HCT116 (cell line): ENCODE results near the gene RIMS1. TPM values are rescaled to one million over a fixed set of nuclear protein-coding genes. Genes with fewer than 3 reads are reported as not detected.

Source experiments
- ATAC-seq: fragments of 200-7000 bp; cut with Tn5 transposase; 2 replicates; pipeline ENCODE4 v1.9.1; 2020; ENCODE audit warnings: mild to moderate bottlenecking, moderate library complexity
- BruUV-seq: library from RNA; stranded (reverse); fragments of 400-500 nt; replicated peaks from 2 replicates; lab custom pipeline; 2021; lab: Mats Ljungman, UMichigan
- CTCF ChIA-PET: fragments of 300-600 bp; sonication (Branson Sonifier 250); formaldehyde crosslinking; loops from one replicate; lab custom pipeline; 2021; ENCODE audit warnings: antibody characterized with exemption; lab: Charles Lee
- POLR2A ChIA-PET: fragments of 300-600, 350-600 bp; sonication (Branson Sonifier 250); formaldehyde crosslinking; loops from one replicate; lab custom pipeline; 2021; ENCODE audit warnings: antibody characterized with exemption; lab: Charles Lee
- RAD21 ChIA-PET, 2 experiments: fragments of 300-600 bp; sonication (Branson Sonifier 250); formaldehyde crosslinking; loops; one replicate each; lab custom pipeline; 2023; ENCODE audit warnings: low total read pairs in 2 of 2; ENCODE audit not compliant: uncharacterized antibody in 2 of 2, unreplicated experiment in 2 of 2, low non-redundant PET in 1 of 2; lab: Charles Lee
- DNase-seq: peaks from one replicate; pipeline ENCODE4 v3.0.0-alpha.2; 2010; ENCODE audit warnings: low read depth, low spot score
- H2AFZ ChIP-seq: fragments of 200-600 bp; shearing (Covaris generic), sonication (generic); 2 replicates; pipeline ENCODE4 v1.6.1; 2017; ENCODE audit warnings: low read depth, mixed run types, mixed read lengths, antibody characterized with exemption, low read length; ENCODE audit not compliant: poor library complexity, severe bottlenecking
- H3K27ac ChIP-seq: 2 replicates; pipeline ENCODE4 v1.5.1; 2012; ENCODE audit warnings: low read depth, low read length
- H3K27me3 ChIP-seq: fragments of 200-600 bp; sonication (generic); 2 replicates; pipeline ENCODE4 v1.6.1; 2016; ENCODE audit warnings: mixed run types, low read length, mixed read lengths; ENCODE audit not compliant: insufficient read depth
- H3K36me3 ChIP-seq, 2 experiments: fragments of 200-500 bp in 1 of 2; fragments of 200-600 bp in 1 of 2; sonication (Bioruptor generic) in 1 of 2; sonication (generic) in 1 of 2; 2 replicates each; pipeline versions ENCODE4 v1.5.1 to v1.6.1; 2014 to 2016; ENCODE audit warnings: low read length in 2 of 2, inconsistent platforms in 1 of 2, mixed read lengths in 1 of 2, mixed run types in 1 of 2; ENCODE audit not compliant: insufficient read depth in 2 of 2, control insufficient read depth in 1 of 2
- H3K4me1 ChIP-seq, 2 experiments: fragments of 200-600 bp in 1 of 2; sonication (generic) in 1 of 2; 2 replicates each; pipeline versions ENCODE4 v1.5.1 to v1.6.1; 2012 to 2017; ENCODE audit warnings: low read length in 2 of 2, inconsistent platforms in 1 of 2, mild to moderate bottlenecking in 1 of 2, mixed read lengths in 1 of 2, mixed run types in 1 of 2, moderate library complexity in 1 of 2; ENCODE audit not compliant: insufficient read depth in 2 of 2, control insufficient read depth in 1 of 2
- H3K4me2 ChIP-seq: fragments of 200-600 bp; sonication (generic); 2 replicates; pipeline ENCODE4 v1.6.1; 2017; ENCODE audit warnings: mixed run types, low read length, mixed read lengths
- H3K4me3 ChIP-seq, 2 experiments: fragments of 200-600 bp in 1 of 2; sonication (generic) in 1 of 2; replicated peaks in 1 of 2; 2 replicates each; pipeline ENCODE4 v1.5.1; 2011 to 2016; ENCODE audit warnings: low read length in 2 of 2, control low read depth in 1 of 2, low read depth in 1 of 2, mild to moderate bottlenecking in 1 of 2, mixed read lengths in 1 of 2, mixed run types in 1 of 2
- H3K79me2 ChIP-seq: fragments of 200-600 bp; sonication (generic); 2 replicates; pipeline ENCODE4 v1.6.1; 2017; ENCODE audit warnings: mild to moderate bottlenecking, mixed run types, low read length, moderate library complexity, mixed read lengths; ENCODE audit not compliant: insufficient read depth
- H3K9ac ChIP-seq: fragments of 200-600 bp; sonication (generic); 2 replicates; pipeline ENCODE4 v1.6.1; 2016; ENCODE audit warnings: low read length, mixed read lengths
- H3K9me2 ChIP-seq: fragments of 200-600 bp; sonication (generic), shearing (Covaris generic); 2 replicates; pipeline ENCODE4 v1.6.1; 2017; ENCODE audit warnings: mixed run types, mild to moderate bottlenecking, moderate library complexity; ENCODE audit not compliant: insufficient read depth
- H3K9me3 ChIP-seq, 2 experiments: fragments of 200-500 bp in 1 of 2; fragments of 200-600 bp in 1 of 2; sonication (Bioruptor generic) in 1 of 2; sonication (generic) in 1 of 2; 2 replicates each; pipeline ENCODE4 v1.6.1; 2014 to 2017; ENCODE audit warnings: low read length in 2 of 2, mixed read lengths in 2 of 2, inconsistent platforms in 1 of 2, low read depth in 1 of 2, mild to moderate bottlenecking in 1 of 2, mixed run types in 1 of 2, moderate library complexity in 1 of 2; ENCODE audit not compliant: control insufficient read depth in 1 of 2, insufficient read depth in 1 of 2
- H4K20me1 ChIP-seq: fragments of 200-600 bp; sonication (generic), shearing (Covaris generic); 2 replicates; pipeline ENCODE4 v1.6.1; 2017; ENCODE audit warnings: mixed run types, mild to moderate bottlenecking, moderate library complexity; ENCODE audit not compliant: insufficient read depth
- ATF3 ChIP-seq: IDR thresholded peaks from 2 replicates; pipeline ENCODE4 v1.6.1; 2012
- EZH2phosphoT487 ChIP-seq: fragments of 200-600 bp; IDR thresholded peaks from 2 replicates; pipeline ENCODE4 v1.6.1; 2018; ENCODE audit warnings: antibody characterized with exemption, borderline replicate concordance
- POLR2A ChIP-seq: IDR thresholded peaks from 2 replicates; pipeline ENCODE4 v1.7.0; 2011; ENCODE audit warnings: borderline replicate concordance; ENCODE audit not compliant: insufficient read depth, insufficient read length; ENCODE audit errors: extremely low read depth
- SIN3A ChIP-seq: IDR thresholded peaks from 2 replicates; pipeline ENCODE4 v1.6.1; 2012; ENCODE audit warnings: low read depth
- SP1 ChIP-seq: IDR thresholded peaks from 2 replicates; pipeline ENCODE4 v1.6.1; 2012; ENCODE audit warnings: low read depth
- SRF ChIP-seq: IDR thresholded peaks from 2 replicates; pipeline ENCODE4 v1.6.1; 2012; ENCODE audit warnings: low read depth
- YY1 ChIP-seq: IDR thresholded peaks from 2 replicates; pipeline ENCODE4 v1.6.1; 2011; ENCODE audit warnings: low read length, low read depth, moderate library complexity, mild to moderate bottlenecking; ENCODE audit not compliant: insufficient replicate concordance; ENCODE audit errors: extremely low read depth
- ZBTB33 ChIP-seq: IDR thresholded peaks from 2 replicates; pipeline ENCODE4 v1.6.1; 2011; ENCODE audit warnings: mild to moderate bottlenecking, low read length, moderate library complexity; ENCODE audit not compliant: insufficient replicate concordance; ENCODE audit errors: extremely low read depth
- ZFX ChIP-seq: fragments of 450-650 bp; IDR thresholded peaks from 2 replicates; pipeline ENCODE4 v1.6.1; 2017
- ZNF274 ChIP-seq: fragments of 200-500 bp; sonication (Bioruptor generic); IDR thresholded peaks from 2 replicates; pipeline ENCODE4 v1.6.1; 2014; ENCODE audit warnings: mild to moderate bottlenecking, low read depth, low read length, inconsistent platforms
- intact Hi-C: fragments of 100-400 bp; cut with micrococcal nuclease; formaldehyde crosslinking; loops from 2 replicates; pipeline ENCODE4 v1.10.0; 2022
- total RNA-seq: library from RNA; stranded (reverse); gene quantifications from one replicate; pipeline ENCODE4 v1.2.1, GENCODE V29; 2021; ENCODE audit not compliant: unreplicated experiment

The RIMS1 gene
- total RNA-seq, 1 experiment from 2014 or later = not detected

- no peak overlapping the region for H3K4me2 ChIP-seq
- POLR2A ChIA-PET = no interaction called here
- H2AFZ ChIP-seq = no peak overlapping the region
- no peak overlapping the region for H3K4me3 ChIP-seq
- CTCF ChIA-PET = no interaction called here
- no TSS peak for BruUV-seq
- no peak for TF ChIP-seq ZFX
- TF ChIP-seq ZNF274 = no peak
- RAD21 ChIA-PET = no interaction called here
- no peaks in the 10 kb centered on the region for H3K36me3 ChIP-seq
- peaks cover 0 to 3% of the 10 kb centered on the region in 2 experiments; a peak in 2 of 4 replicates for H3K9me3 ChIP-seq
- H3K9me2 ChIP-seq = no peaks in the 10 kb centered on the region
- H3K4me1 ChIP-seq = no peaks in the 10 kb centered on the region
- no peak overlapping the region for H3K9ac ChIP-seq
- no peak overlapping the region for H3K27ac ChIP-seq
- ATAC-seq = no peak
- no peaks in the 10 kb centered on the region for H4K20me1 ChIP-seq
- intact Hi-C loops = no loop called here
- H3K27me3 ChIP-seq = no peaks in the 10 kb centered on the region
- no peak for DNase-seq
- H3K79me2 ChIP-seq = no peaks in the 10 kb centered on the region
These were observed 155.7 kb downstream of the RIMS1 start for GRCh38 chr6:72042088-72042487.

- TF ChIP-seq SRF = no peak
- no peak for TF ChIP-seq ATF3
- TF ChIP-seq ZNF274 = no peak
- TF ChIP-seq YY1 = no peak
- no peak for TF ChIP-seq ZBTB33
- TF ChIP-seq EZH2phosphoT487 = no peak
- TF ChIP-seq SIN3A = no peak
- TF ChIP-seq POLR2A = no peak
- no peak for TF ChIP-seq SP1
- TF ChIP-seq, all 23 proteins: peak for 0
- H3K36me3 ChIP-seq = no peaks in the 10 kb centered on the region
- H3K4me1 ChIP-seq = no peaks in the 10 kb centered on the region
- H3K9me3 ChIP-seq = peaks cover 0 to 4% of the 10 kb centered on the region in 2 experiments; a peak in 2 of 4 replicates
- no peaks in the 10 kb centered on the region for H3K79me2 ChIP-seq
- H4K20me1 ChIP-seq = no peaks in the 10 kb centered on the region
- H3K4me3 ChIP-seq = no peak overlapping the region
- H3K9ac ChIP-seq = no peak overlapping the region
- no peak overlapping the region for H3K4me2 ChIP-seq
- no peak overlapping the region for H3K27ac ChIP-seq
- no peak for ATAC-seq
- ChIA-PET RAD21 (no interaction called here), POLR2A (no interaction called here), CTCF (no interaction called here)
- no peak for DNase-seq
- BruUV-seq = no TSS peak
- H2AFZ ChIP-seq = no peak overlapping the region
- no peaks in the 10 kb centered on the region for H3K27me3 ChIP-seq
- intact Hi-C loops = no loop called here
- H3K9me2 ChIP-seq = no peaks in the 10 kb centered on the region
These were observed 161.7 kb downstream of the RIMS1 start for GRCh38 chr6:72048080-72048479.
